Activated CD8-positive, alpha-beta T cell treated with anti-CD3 and anti-CD28 coated beads, Interleukin-2, amount 10 ng/mL, durations not matched to agents 7 days and 5 days (primary cell): Measurements from ENCODE around the gene KCNJ5. TPM values are rescaled to one million over a fixed set of nuclear protein-coding genes. Genes with fewer than 3 reads are reported as not detected.

Source experiments
- ATAC-seq: fragments of 150-1000 bp; cut with Tn5 transposase; one replicate; pipeline ENCODE4 v1.10.0; 2021; ENCODE audit warnings: moderate library complexity
- CTCF ChIA-PET: fragments of 350-600 bp; sonication (Branson Sonifier 250); formaldehyde crosslinking; loops from one replicate; lab custom pipeline; 2021; ENCODE audit warnings: antibody characterized with exemption; lab: Charles Lee
- POLR2A ChIA-PET: fragments of 350-600 bp; sonication (Branson Sonifier 250); formaldehyde crosslinking; loops from one replicate; lab custom pipeline; 2021; ENCODE audit warnings: antibody characterized with exemption; lab: Charles Lee
- DNase-seq: peaks from one replicate; pipeline ENCODE4 v3.0.0-alpha.2; 2020
- H3K27ac Mint-ChIP-seq: one replicate; pipeline ENCODE4 v1.8.0; 2021; ENCODE audit warnings: mild to moderate bottlenecking, mixed read lengths
- H3K27me3 Mint-ChIP-seq: one replicate; pipeline ENCODE4 v1.8.0; 2021; ENCODE audit warnings: low read depth, mixed read lengths
- H3K36me3 Mint-ChIP-seq: one replicate; pipeline ENCODE4 v1.8.0; 2021; ENCODE audit warnings: low read depth, mixed read lengths
- H3K4me1 Mint-ChIP-seq: one replicate; pipeline ENCODE4 v1.8.0; 2021; ENCODE audit warnings: low read depth, mixed read lengths
- H3K4me3 Mint-ChIP-seq: one replicate; pipeline ENCODE4 v1.8.0; 2021; ENCODE audit warnings: mild to moderate bottlenecking, mixed read lengths
- H3K9me3 Mint-ChIP-seq: one replicate; pipeline ENCODE4 v1.8.0; 2022; ENCODE audit warnings: mixed read lengths; ENCODE audit not compliant: insufficient read depth
- total RNA-seq, 2 experiments: library from RNA; stranded (reverse); gene quantifications; one replicate each; pipeline ENCODE4 v1.2.3, GENCODE V29; 2021

Gene KCNJ5
- total RNA-seq, 2 experiments from 2014 or later = not detected

DNA sequence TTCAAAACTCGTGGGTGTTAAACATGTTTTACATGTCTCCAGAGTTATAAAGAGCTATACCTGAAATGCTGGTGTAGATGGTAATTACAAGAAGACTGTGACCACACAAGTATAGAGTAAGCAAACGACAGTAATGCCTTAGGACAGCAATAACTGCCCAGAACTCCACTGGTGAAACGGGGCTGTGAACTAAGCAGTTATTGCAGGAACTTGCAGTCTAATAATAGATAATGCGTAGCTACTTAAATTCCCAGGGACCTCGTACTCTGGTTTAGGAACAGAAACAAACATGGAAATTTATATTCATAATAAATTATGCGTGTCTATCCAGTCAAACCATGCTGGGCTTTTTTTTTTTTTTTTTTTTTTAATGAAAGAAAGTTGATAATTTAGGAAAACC lies 76.4 kb downstream of the KCNJ5 start:
- DNase-seq (no peak), ATAC-seq (no peak)
- H3K9me3 Mint-ChIP-seq = peaks cover 7% of the 10 kb centered on the region
- ChIA-PET CTCF (interaction anchor here (0.7 kb wide), 1 partner anchor 83 kb away, joined by 4 read pairs; no protein-coding TSS in a partner anchor), POLR2A (no interaction called here)
- peaks cover 52% of the 10 kb centered on the region for H3K4me1 Mint-ChIP-seq
- H3K36me3 Mint-ChIP-seq = peaks cover 11% of the 10 kb centered on the region
- H3K27me3 Mint-ChIP-seq = no peaks in the 10 kb centered on the region
- no peak overlapping the region for H3K4me3 Mint-ChIP-seq
- no peak overlapping the region for H3K27ac Mint-ChIP-seq

DNA sequence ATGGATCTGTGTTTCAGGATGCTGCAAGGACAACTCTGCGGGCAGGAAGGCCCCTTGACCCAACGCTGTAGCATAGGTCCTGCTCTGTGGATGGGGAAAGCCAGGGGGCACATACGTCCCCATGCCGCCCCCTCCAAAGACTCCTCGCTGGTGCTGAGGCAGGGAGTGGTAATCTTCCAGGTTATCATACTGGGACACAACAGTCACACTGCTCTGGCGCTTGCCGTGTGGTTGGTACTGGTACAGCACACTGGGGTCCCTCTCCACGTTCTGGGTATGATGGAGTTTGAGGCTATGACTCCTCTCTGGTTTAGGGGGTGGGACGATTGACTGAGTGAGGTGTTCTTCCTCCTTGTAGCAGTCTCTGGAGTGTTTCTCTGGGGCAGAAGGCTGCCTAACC lies 77.8 kb downstream of the KCNJ5 start:
- Mint-ChIP-seq H3K4me3 (no peak overlapping the region), H3K27me3 (no peaks in the 10 kb centered on the region), H3K4me1 (peaks cover 40% of the 10 kb centered on the region), H3K36me3 (peaks cover 11% of the 10 kb centered on the region), H3K27ac (no peak overlapping the region), H3K9me3 (peaks cover 6% of the 10 kb centered on the region)
- ATAC-seq (no peak), DNase-seq (no peak)
- ChIA-PET POLR2A (no interaction called here), CTCF (no interaction called here)

Other genes with a start within 250 kb of the KCNJ5 start
- gene FLI1, start 197.3 kb upstream of the KCNJ5 start, total RNA-seq = 10 to 100 TPM; 83.4 to 93.4 TPM
- gene KCNJ1, start 24.1 kb upstream of the KCNJ5 start, total RNA-seq = not detected
- not detected for gene TP53AIP1, start 51.5 kb downstream of the KCNJ5 start, total RNA-seq